PC-9 (cell line): ENCODE data around the gene EIF4G3. TPM values are rescaled to one million over a fixed set of nuclear protein-coding genes. Genes with fewer than 3 reads are reported as not detected.

Experiments
- BruUV-seq: library from RNA; stranded (reverse); fragments of 400-500 nt; replicated peaks from 2 replicates; lab custom pipeline; 2021; lab: Mats Ljungman, UMichigan
- CTCF ChIA-PET: fragments of 300-600 bp; sonication (Branson Sonifier 250); formaldehyde crosslinking; loops from one replicate; lab custom pipeline; 2022; ENCODE audit warnings: antibody characterized with exemption; lab: Charles Lee
- POLR2A ChIA-PET: fragments of 300-600 bp; sonication (Branson Sonifier 250); formaldehyde crosslinking; loops from one replicate; lab custom pipeline; 2022; ENCODE audit warnings: antibody characterized with exemption; ENCODE audit not compliant: unreplicated experiment; lab: Charles Lee
- DNase-seq, 2 experiments: peaks; one replicate each; pipeline versions ENCODE4 v3.0.0 to v3.0.0-alpha.2; 2015 to 2022; ENCODE audit warnings: mixed read lengths in 1 of 2
- H2AFZ ChIP-seq: fragments of 200-600 bp; sonication (generic); 2 replicates; pipeline ENCODE4 v1.8.1; 2017; ENCODE audit warnings: antibody characterized with exemption
- H3F3A ChIP-seq: fragments of 200-600 bp; sonication (generic); 2 replicates; pipeline ENCODE4 v1.8.1; 2017; ENCODE audit warnings: antibody characterized with exemption, mild to moderate bottlenecking, low read depth; ENCODE audit not compliant: insufficient read depth
- H3K27ac ChIP-seq: fragments of 200-600 bp; sonication (generic); 2 replicates; pipeline ENCODE4 v1.6.1; 2016; ENCODE audit warnings: mixed run types
- H3K27me3 ChIP-seq: fragments of 200-600 bp; sonication (generic); 2 replicates; pipeline ENCODE4 v1.6.1; 2016; ENCODE audit warnings: low read depth, mixed run types; ENCODE audit not compliant: insufficient read depth
- H3K36me3 ChIP-seq: fragments of 200-600 bp; sonication (generic); 2 replicates; pipeline ENCODE4 v1.6.1; 2016; ENCODE audit warnings: low read depth, mixed run types
- H3K4me1 ChIP-seq: fragments of 200-600 bp; sonication (generic); replicated peaks from 2 replicates; pipeline ENCODE4 v1.6.1; 2016; ENCODE audit warnings: mixed run types; ENCODE audit not compliant: insufficient read depth
- H3K4me2 ChIP-seq: fragments of 200-600 bp; sonication (generic); 2 replicates; pipeline ENCODE4 v1.6.1; 2017; ENCODE audit warnings: mixed run types
- H3K4me3 ChIP-seq: fragments of 200-600 bp; sonication (generic); 2 replicates; pipeline ENCODE4 v1.6.1; 2016; ENCODE audit warnings: mixed run types
- H3K79me2 ChIP-seq: fragments of 200-600 bp; sonication (generic); 2 replicates; pipeline ENCODE4 v1.6.1; 2017; ENCODE audit warnings: low read depth, mixed run types
- H3K9me2 ChIP-seq: fragments of 200-600 bp; sonication (generic); 2 replicates; pipeline ENCODE4 v1.8.1; 2017; ENCODE audit warnings: mild to moderate bottlenecking; ENCODE audit not compliant: insufficient read depth
- H3K9me3 ChIP-seq: fragments of 200-600 bp; sonication (generic); 2 replicates; pipeline ENCODE4 v1.8.1; 2016; ENCODE audit warnings: low read depth; ENCODE audit not compliant: insufficient read depth
- H4K20me1 ChIP-seq: fragments of 200-600 bp; sonication (generic); 2 replicates; pipeline ENCODE4 v1.8.1; 2017; ENCODE audit not compliant: insufficient read depth
- EZH2 ChIP-seq: fragments of 200-600 bp; sonication (generic); IDR thresholded peaks from 2 replicates; pipeline ENCODE4 v1.8.0; 2017; ENCODE audit warnings: antibody characterized with exemption, low read depth
- intact Hi-C: fragments of 100-400 bp; cut with micrococcal nuclease; formaldehyde crosslinking; loops from one replicate; pipeline ENCODE4 v1.10.0; 2022; ENCODE audit not compliant: unreplicated experiment
- total RNA-seq: library from RNA; stranded (reverse); gene quantifications from 2 replicates; pipeline ENCODE4 v1.2.3, GENCODE V29; 2021
- TF ChIP-seq, protein P1 (sequence below): fragments of 200-600 bp; sonication (generic); conservative IDR thresholded peaks from 2 replicates; pipeline ENCODE4 v1.6.1; 2017; ENCODE audit warnings: mixed run types, antibody characterized with exemption, mild to moderate bottlenecking, moderate library complexity

Gene EIF4G3
- total RNA-seq, 1 experiment from 2014 or later: 63.2 TPM

DNA sequence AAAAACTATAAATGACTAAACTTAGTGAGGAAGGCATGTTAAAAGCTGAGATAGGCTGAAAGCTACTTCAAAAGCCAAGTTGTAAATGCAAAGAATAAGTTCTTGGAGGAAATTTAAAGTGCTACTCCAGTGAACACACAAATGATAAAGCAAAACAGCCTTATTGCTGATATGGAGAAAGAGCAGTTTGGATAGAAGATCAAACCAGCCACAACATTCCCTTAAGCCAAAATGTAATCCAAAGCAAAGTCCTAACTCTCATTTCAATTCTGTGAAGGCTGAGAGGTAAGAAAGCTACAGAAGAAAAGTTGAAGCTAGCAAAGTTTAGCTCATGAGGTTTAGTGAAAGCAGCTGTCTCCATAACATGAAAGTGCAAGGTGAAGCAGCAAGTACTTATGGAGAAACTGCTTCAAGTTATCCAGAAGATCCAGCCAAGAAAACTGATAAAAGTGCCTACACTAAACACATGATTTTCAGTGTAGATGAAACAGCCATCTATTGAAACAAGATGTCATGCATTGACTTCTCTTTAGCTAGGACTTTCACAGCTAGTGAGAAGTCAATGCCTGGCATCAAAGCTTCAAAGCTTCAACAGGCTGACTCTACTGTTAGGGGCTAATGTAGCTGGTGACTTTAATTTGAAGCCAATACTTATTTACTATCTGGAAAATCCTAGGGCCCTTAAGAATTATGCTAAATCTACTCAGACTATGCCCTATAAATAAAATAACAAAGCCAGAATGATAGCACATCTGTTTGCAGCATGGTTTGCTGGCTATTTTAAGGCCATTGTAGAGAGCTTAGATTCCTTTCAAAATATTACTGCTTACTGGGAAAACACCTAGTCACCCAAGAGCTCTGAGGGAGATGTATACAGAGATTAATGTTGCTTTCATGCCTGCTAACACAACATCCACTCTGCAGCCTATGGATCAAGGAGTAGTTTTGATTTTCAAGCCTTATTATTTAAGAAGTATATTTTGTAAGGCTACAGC, 188.6 kb downstream of the EIF4G3 start:
- CTCF ChIA-PET: no interaction called here
- 0 out of 2 replicates have a peak, but pooled peaks cover 9% of the 10 kb centered on the region for H3K79me2 ChIP-seq
- H2AFZ ChIP-seq: no peak overlapping the region
- no peaks in the 10 kb centered on the region for H3K9me3 ChIP-seq
- DNase-seq: no peak
- intact Hi-C loops: no loop called here
- H3K4me2 ChIP-seq: no peak overlapping the region
- no peak overlapping the region for H3K27ac ChIP-seq
- peaks cover 2% of the 10 kb centered on the region for H4K20me1 ChIP-seq
- H3K4me1 ChIP-seq: no peaks in the 10 kb centered on the region
- TF ChIP-seq, protein P1, sequence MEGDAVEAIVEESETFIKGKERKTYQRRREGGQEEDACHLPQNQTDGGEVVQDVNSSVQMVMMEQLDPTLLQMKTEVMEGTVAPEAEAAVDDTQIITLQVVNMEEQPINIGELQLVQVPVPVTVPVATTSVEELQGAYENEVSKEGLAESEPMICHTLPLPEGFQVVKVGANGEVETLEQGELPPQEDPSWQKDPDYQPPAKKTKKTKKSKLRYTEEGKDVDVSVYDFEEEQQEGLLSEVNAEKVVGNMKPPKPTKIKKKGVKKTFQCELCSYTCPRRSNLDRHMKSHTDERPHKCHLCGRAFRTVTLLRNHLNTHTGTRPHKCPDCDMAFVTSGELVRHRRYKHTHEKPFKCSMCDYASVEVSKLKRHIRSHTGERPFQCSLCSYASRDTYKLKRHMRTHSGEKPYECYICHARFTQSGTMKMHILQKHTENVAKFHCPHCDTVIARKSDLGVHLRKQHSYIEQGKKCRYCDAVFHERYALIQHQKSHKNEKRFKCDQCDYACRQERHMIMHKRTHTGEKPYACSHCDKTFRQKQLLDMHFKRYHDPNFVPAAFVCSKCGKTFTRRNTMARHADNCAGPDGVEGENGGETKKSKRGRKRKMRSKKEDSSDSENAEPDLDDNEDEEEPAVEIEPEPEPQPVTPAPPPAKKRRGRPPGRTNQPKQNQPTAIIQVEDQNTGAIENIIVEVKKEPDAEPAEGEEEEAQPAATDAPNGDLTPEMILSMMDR: no peak
- no peak for TF ChIP-seq EZH2
- H3K4me3 ChIP-seq: no peak overlapping the region
- no peaks in the 10 kb centered on the region for H3K9me2 ChIP-seq
- BruUV-seq: no TSS peak
- H3F3A ChIP-seq: no peaks in the 10 kb centered on the region
- no peaks in the 10 kb centered on the region for H3K27me3 ChIP-seq
- POLR2A ChIA-PET: interaction anchor here (0.6 kb wide), 2 partner anchors 13 to 67 kb away, joined by 3 to 6 read pairs; no protein-coding TSS in a partner anchor
- no peaks in the 10 kb centered on the region for H3K36me3 ChIP-seq

DNA sequence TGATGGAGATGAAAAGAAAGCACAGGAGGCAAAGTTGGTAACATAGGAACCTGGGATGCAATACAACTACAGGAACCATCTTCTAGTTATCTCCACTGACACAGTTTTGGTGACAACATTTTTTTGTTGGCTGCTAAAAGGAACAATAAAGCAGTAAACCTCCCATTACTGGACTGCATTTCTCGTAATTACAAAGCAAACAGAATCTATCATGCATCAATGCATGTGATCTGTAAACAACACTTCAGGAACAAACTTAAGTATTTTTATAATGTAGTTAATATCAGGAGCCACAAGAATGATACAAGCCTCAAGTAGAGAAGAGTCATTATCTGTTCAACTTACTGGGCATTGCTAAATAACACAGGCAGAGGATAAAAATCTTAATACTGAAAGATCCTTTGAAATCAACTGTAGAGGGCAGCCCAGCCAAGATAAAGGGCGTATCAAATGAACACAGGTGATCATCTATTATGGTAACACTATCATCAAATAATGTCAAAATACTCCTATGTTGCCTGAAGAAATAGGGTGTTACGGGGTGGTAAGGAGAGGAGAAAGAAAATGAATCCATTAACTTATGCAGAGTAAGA, 193.3 kb downstream of the EIF4G3 start:
- Histone ChIP-seq H3K4me1 (no peaks in the 10 kb centered on the region), H3K36me3 (no peaks in the 10 kb centered on the region), H4K20me1 (peaks cover 13% of the 10 kb centered on the region), H3F3A (no peaks in the 10 kb centered on the region), H3K9me2 (no peaks in the 10 kb centered on the region), H3K4me2 (no peak overlapping the region), H3K4me3 (no peak overlapping the region), H2AFZ (no peak overlapping the region), H3K27me3 (no peaks in the 10 kb centered on the region), H3K9me3 (no peaks in the 10 kb centered on the region), H3K79me2 (no peaks in the 10 kb centered on the region), H3K27ac (no peak overlapping the region)
- no TSS peak for BruUV-seq
- CTCF ChIA-PET: no interaction called here
- DNase-seq: no peak
- intact Hi-C loops: loop anchor here (5.0 kb wide), 1 partner anchor 214 kb away; no protein-coding TSS in a partner anchor
- TF ChIP-seq EZH2: no peak
- TF ChIP-seq, protein P1: no peak
- POLR2A ChIA-PET: no interaction called here

DNA sequence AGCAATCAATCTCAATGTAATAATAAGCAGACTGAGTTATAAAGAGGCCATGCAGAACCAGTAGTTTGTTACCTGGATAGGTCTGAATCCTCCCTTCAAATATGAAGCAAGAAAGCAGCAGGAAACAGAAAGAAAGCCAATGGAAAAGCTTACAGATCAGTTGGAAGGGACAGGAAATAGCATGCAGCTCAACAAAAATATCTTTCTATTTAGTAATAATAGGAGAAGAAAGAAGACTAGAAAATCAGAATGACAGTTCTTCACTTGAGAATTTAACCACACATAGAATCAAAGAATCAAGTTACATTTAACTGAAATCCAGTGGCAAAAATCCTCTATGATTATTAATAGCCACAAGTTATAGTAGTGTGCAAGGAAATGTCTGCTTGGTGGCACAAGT, 194.4 kb downstream of the EIF4G3 start:
- Histone ChIP-seq H4K20me1 (peaks cover 13% of the 10 kb centered on the region), H3K9me2 (no peaks in the 10 kb centered on the region), H3K27me3 (no peaks in the 10 kb centered on the region), H3K9me3 (no peaks in the 10 kb centered on the region), H2AFZ (no peak overlapping the region), H3K79me2 (no peaks in the 10 kb centered on the region), H3F3A (no peaks in the 10 kb centered on the region), H3K4me1 (no peaks in the 10 kb centered on the region), H3K4me3 (no peak overlapping the region), H3K27ac (no peak overlapping the region), H3K4me2 (no peak overlapping the region), H3K36me3 (no peaks in the 10 kb centered on the region)
- no TSS peak for BruUV-seq
- TF ChIP-seq, protein P1: no peak
- no peak for TF ChIP-seq EZH2
- POLR2A ChIA-PET: interaction anchor here (0.5 kb wide), 1 partner anchor 286 kb away, joined by 6 read pairs; no protein-coding TSS in a partner anchor
- no peak for DNase-seq
- CTCF ChIA-PET: no interaction called here
- intact Hi-C loops: loop anchor here (5.0 kb wide), 1 partner anchor 215 kb away; no protein-coding TSS in a partner anchor
